Stomach (tissue), 9 donors: ENCODE results near the gene RELL2. TPM values are rescaled to one million over a fixed set of nuclear protein-coding genes. Genes with fewer than 3 reads are reported as not detected.

Experiments
- DNase-seq, 2 donors: peaks; one replicate each; pipeline versions ENCODE4 v3.0.0 to v3.0.0-alpha.2; 2013 to 2019
- H3K27ac ChIP-seq, 5 donors: fragments of 200-600 bp in 4 of 5; sonication (generic) in 4 of 5; one replicate each; pipeline ENCODE4 v1.5.1; 2013 to 2019; ENCODE audit warnings: mild to moderate bottlenecking in 1 of 5, moderate library complexity in 1 of 5
- H3K27me3 ChIP-seq, 3 donors: fragments of 200-600 bp; sonication (generic); one replicate each; pipeline ENCODE4 v1.5.1; 2017 to 2019; ENCODE audit warnings: mixed run types in 1 of 3
- H3K36me3 ChIP-seq, 4 donors: fragments of 200-600 bp; sonication (generic); 1 replicate in 3 of 4; 2 replicates in 1 of 4; pipeline ENCODE4 v1.5.1; 2016 to 2019
- H3K4me1 ChIP-seq, 4 donors: fragments of 200-600 bp; sonication (generic); one replicate each; pipeline ENCODE4 v1.5.1; 2016 to 2019
- H3K4me3 ChIP-seq, 4 donors: fragments of 200-600 bp; sonication (generic) in 3 of 4; one replicate each; pipeline ENCODE4 v1.5.1; 2016 to 2019; ENCODE audit warnings: mild to moderate bottlenecking in 1 of 4
- H3K9me3 ChIP-seq, 4 donors: fragments of 200-600 bp; sonication (generic); one replicate each; pipeline ENCODE4 v1.5.1; 2016 to 2019
- CTCF ChIP-seq, 7 experiments: fragments of 450-650 bp in 4 of 7; fragments of 200-600 bp in 3 of 7; sonication (generic) in 3 of 7; IDR thresholded peaks; one replicate each; pipeline ENCODE4 v1.5.1; 2016 to 2019; ENCODE audit warnings: antibody characterized with exemption in 7 of 7, control low read depth in 2 of 7, mild to moderate bottlenecking in 1 of 7
- EP300 ChIP-seq: sonication (generic); formaldehyde crosslinking; IDR thresholded peaks from one replicate; pipeline ENCODE4 v1.6.1; 2017; ENCODE audit warnings: antibody characterized with exemption
- POLR2A ChIP-seq, 4 donors: fragments of 450-650 bp; IDR thresholded peaks; one replicate each; pipeline ENCODE4 v1.6.1; 2016; ENCODE audit warnings: antibody characterized with exemption in 4 of 4, control low read depth in 2 of 4, mild to moderate bottlenecking in 1 of 4, moderate library complexity in 1 of 4
- POLR2AphosphoS5 ChIP-seq, 3 donors: sonication (generic); formaldehyde crosslinking; IDR thresholded peaks; one replicate each; pipeline ENCODE4 v1.6.1; 2016; ENCODE audit warnings: antibody characterized with exemption in 3 of 3
- WGBS, 5 donors: extraction: QIAGEN DNeasy Blood & Tissue Kit in 3 of 5; methylation state at CpG; one replicate each; pipeline versions ENCODE4 v1.1.5 to v1.1.7; 2013 to 2018; 5-methylcytosine and 5-hydroxymethylcytosine counted together
- intact Hi-C: fragments of 100-400 bp; cut with DNase I; formaldehyde crosslinking; loops from one replicate; pipeline ENCODE4 v1.15.1; 2023; ENCODE audit warnings: low total_unique reads
- polyA plus RNA-seq, 3 donors: library from polyadenylated mRNA; stranded (reverse); fragments of 200-250 nt; gene quantifications; one replicate each; pipeline ENCODE4 v1.2.3, GENCODE V29; 2013
- total RNA-seq, 5 donors: library from RNA; depleted of rRNA; stranded (reverse); fragments of >200 nt; gene quantifications; one replicate each; pipeline versions ENCODE4 v1.1.0 to v1.2.3, GENCODE V29; 2014 to 2016
- donor health status: healthy with polysubstance abuse.
- donor health status: Bipolar disorder and iron deficiency.
- donor health status: healthy.

Gene RELL2
- total and polyA plus RNA-seq, 8 donors, result 0.45 to 4.9 (median 1.2) TPM; not detected in 1

GRCh38 chr5:141651728-141652105 lies 14.9 kb downstream of the RELL2 start:
- intact Hi-C loops, result no loop called here
- no peaks in the 10 kb centered on the region for H3K27me3 ChIP-seq
- peaks cover 7 to 24% (median 15%) of the 10 kb centered on the region in 4 donors for H3K4me1 ChIP-seq
- TF ChIP-seq EP300, result no peak
- no peak for TF ChIP-seq POLR2AphosphoS5 (IDR thresholded peaks at IDR 0.05)
- no peak for TF ChIP-seq CTCF (IDR thresholded peaks at IDR 0.05)
- TF ChIP-seq POLR2A (IDR thresholded peaks at IDR 0.05), result no peak
- H3K9me3 ChIP-seq, result no peaks in the 10 kb centered on the region
- peak overlapping the region; percentile 65 to 85 (median 81) for H3K4me3 ChIP-seq
- peak in 1 of 2 donors; percentile 48 for DNase-seq
- H3K36me3 ChIP-seq, result peaks cover 0 to 43% (median 37%) of the 10 kb centered on the region in 4 donors
- H3K27ac ChIP-seq, result peak overlapping the region in 4 of 5 donors; percentile 71 to 77 (median 75)
- 40 to 56% (median 50%) methylated on average over 9 of the region's 9 CpGs for WGBS, 5 donors

GRCh38 chr5:141654298-141654697 lies 17.5 kb downstream of the RELL2 start:
- peaks cover 7 to 24% (median 15%) of the 10 kb centered on the region in 4 donors for H3K4me1 ChIP-seq
- 67 to 89% (median 79%) methylated on average over 2 of the region's 2 CpGs for WGBS, 5 donors
- intact Hi-C loops, result no loop called here
- peaks cover 0 to 39% (median 24%) of the 10 kb centered on the region in 4 donors for H3K36me3 ChIP-seq
- no peak overlapping the region for H3K27ac ChIP-seq
- DNase-seq, result no peak
- TF ChIP-seq CTCF (IDR thresholded peaks at IDR 0.05) (no peak), POLR2AphosphoS5 (IDR thresholded peaks at IDR 0.05) (no peak), POLR2A (IDR thresholded peaks at IDR 0.05) (no peak), EP300 (no peak)
- no peak overlapping the region for H3K4me3 ChIP-seq
- H3K9me3 ChIP-seq, result no peaks in the 10 kb centered on the region
- H3K27me3 ChIP-seq, result no peaks in the 10 kb centered on the region

- intact Hi-C loops, result no loop called here
- no peak overlapping the region for H3K4me3 ChIP-seq
- DNase-seq, result no peak
- H3K27ac ChIP-seq, result no peak overlapping the region
- no peaks in the 10 kb centered on the region for H3K27me3 ChIP-seq
- peaks cover 0 to 46% (median 26%) of the 10 kb centered on the region in 4 donors for H3K36me3 ChIP-seq
- WGBS, 5 donors, result 82 to 91% (median 85%) methylated on average over 7 of the region's 7 CpGs
- TF ChIP-seq CTCF (IDR thresholded peaks at IDR 0.05) (no peak), POLR2A (IDR thresholded peaks at IDR 0.05) (no peak), EP300 (no peak), POLR2AphosphoS5 (IDR thresholded peaks at IDR 0.05) (no peak)
- no peaks in the 10 kb centered on the region for H3K9me3 ChIP-seq
- H3K4me1 ChIP-seq, result peaks cover 7 to 16% (median 15%) of the 10 kb centered on the region in 4 donors
Observed at GRCh38 chr5:141655020-141655419, 18.2 kb downstream of the RELL2 start.

GRCh38 chr5:141656396-141656795 lies 19.6 kb downstream of the RELL2 start:
- intact Hi-C loops, result no loop called here

More at GRCh38 chr5:141656396-141656795, 19.6 kb downstream of the RELL2 start:
- Histone ChIP-seq H3K4me1 (peaks cover 0 to 6% (median 4%) of the 10 kb centered on the region in 4 donors), H3K36me3 (peaks cover 0 to 47% (median 26%) of the 10 kb centered on the region in 4 donors), H3K27me3 (no peaks in the 10 kb centered on the region), H3K9me3 (no peaks in the 10 kb centered on the region), H3K4me3 (no peak overlapping the region), H3K27ac (no peak overlapping the region)
- WGBS, 5 donors, result 89 to 100% (median 95%) methylated on average over 2 to 9 of the region's 9 CpGs
- DNase-seq, result no peak
- TF ChIP-seq POLR2A (IDR thresholded peaks at IDR 0.05) (no peak), EP300 (no peak), POLR2AphosphoS5 (IDR thresholded peaks at IDR 0.05) (no peak), CTCF (IDR thresholded peaks at IDR 0.05) (no peak)
